NCI-H2227 treated with DMSO at 0.1 percent for 48 hours (cell line): ENCODE results near the gene ITGB4.

Experiments used
- DNase-seq: peaks from one replicate; lab custom pipeline; 2025; lab: John Stamatoyannopoulos, UW

ITGB4 gene

GRCh38 chr17:75697651-75698291 is 23.5 kb upstream of the ITGB4 start:
- no peak for DNase-seq

DNA sequence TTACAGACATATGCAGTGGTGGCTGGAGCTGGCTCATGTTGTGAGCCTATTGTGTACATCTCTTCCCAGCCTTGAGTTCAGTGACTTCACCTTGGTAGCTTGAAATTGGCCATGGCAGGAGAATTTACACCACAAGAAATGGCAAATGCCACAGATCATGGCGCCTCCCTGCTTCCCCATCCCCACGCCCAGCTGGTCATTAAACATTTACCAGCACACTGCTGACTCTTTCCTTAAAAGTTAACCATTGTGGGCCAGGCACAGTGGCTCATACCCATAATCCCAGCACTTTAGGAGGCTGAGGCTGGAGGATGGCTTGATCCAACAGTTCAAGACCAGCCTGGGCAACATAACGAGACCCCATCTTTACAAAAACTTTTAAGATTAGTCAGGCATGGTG is 22.6 kb upstream of the ITGB4 start:
- no peak for DNase-seq

GRCh38 chr17:75701288-75701687 is 20.0 kb upstream of the ITGB4 start:
- DNase-seq = no peak

GRCh38 chr17:75703191-75703590 is 18.1 kb upstream of the ITGB4 start:
- no peak for DNase-seq

GRCh38 chr17:75703591-75703990 is 17.7 kb upstream of the ITGB4 start:
- no peak for DNase-seq

DNA sequence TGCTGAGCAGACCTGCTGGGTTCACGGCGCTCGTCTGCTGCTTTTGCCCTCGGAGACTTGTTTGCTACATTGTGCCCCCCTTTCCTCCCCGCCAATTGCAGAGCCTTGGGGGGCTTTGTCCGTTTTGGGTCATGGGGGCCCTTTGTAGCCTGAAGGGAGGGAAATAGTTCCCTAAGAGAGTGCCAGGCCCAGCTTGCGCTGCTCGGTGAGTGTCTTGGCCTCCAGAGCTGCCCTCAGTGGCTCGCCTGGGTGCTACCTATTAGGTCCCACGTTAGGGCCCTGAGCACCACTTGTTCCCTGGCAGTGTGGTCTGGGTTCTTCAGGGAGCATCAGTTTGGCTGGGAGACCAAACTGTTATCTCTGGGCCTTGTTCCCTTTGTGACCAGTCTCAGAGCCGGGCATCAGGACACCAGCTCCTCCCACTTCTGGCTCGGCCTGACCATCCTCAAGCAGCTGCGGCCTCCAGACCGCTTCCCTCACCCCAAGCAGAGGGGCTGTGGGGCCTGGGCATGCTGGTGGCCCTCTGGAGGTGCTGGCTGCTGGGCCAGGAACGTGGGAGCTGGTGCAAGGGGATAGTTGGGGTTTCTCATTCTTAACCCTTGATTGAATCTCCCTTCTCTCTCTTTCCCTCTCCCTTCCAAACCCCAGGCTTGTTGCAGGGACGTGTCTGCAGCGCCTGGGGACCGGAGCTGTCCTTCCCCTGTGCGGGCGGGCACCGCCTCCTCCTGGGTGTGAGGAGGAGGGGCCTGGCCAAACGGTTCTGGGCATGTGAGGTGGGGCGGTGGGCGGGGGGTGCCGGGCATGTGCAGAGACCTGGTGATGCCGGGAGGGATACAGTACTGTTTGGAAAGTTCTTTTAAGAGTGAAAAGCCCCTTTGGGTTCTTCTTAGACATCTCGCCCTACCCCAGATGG is 16.0 kb upstream of the ITGB4 start:
- no peak for DNase-seq

- no peak for DNase-seq
These were observed 15.1 kb upstream of the ITGB4 start for GRCh38 chr17:75706042-75706728.

DNA sequence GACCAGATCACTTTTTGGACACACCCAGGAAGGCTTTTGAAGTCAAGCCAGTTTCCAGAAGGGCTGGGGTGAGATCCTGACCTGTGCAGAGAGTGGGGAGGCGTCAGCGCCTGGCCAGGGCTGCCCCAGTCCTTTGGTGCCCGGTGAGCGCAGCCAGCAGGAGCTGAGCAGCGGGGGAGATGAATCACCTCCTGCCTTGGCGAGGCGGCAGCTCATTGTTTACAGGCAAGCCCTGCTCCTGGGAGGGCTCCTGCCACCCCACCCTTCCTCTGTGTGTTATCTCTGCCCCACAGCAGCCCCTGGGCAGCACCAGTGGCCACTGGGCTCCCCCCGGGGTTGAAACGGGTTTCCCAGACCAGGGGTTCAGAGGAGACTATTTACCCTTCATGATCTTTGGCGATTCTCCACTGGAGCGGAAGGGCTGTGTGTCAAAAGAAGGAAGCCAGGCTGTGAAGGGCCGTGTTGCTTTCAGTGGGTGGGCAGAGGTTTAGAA is 14.1 kb upstream of the ITGB4 start:
- DNase-seq = no peak

DNA sequence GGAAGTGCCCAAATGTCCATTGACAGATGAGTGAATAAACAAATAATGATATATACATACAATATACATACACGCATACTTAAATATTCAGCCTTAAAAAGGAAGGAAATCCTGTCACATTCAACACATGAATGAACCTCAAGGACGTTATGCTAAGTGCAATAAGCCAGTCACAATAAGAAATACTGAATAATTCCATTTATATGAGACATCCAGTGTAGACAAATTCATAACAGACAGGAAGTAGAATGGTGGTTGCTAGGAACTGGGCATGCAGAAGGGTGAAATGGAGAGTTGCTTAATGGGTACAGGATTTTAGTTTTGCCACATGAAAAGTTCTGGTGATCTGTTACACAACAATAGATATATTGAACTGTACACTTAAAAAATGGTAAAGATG is 8.8 kb upstream of the ITGB4 start:
- no peak for DNase-seq

DNA sequence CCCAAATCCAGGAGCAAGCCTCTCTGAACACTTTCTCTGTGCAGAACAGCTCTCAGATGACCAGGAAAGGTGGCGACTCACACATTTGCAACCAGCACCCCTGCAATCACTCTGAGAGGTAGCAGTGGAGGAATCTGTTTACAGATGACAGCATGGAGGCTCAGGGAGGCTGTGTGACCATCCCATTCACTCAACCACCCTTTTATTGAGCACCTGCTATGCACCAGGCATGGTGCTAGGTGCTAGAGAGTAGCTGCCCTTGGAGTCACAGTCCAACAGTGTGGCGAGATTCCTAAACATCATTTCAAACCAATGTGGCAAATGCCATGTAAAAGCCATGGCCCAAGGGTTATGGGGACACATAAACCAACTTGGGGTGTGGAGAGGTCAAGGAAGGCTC is 1.5 kb upstream of the ITGB4 start:
- no peak for DNase-seq

DNA sequence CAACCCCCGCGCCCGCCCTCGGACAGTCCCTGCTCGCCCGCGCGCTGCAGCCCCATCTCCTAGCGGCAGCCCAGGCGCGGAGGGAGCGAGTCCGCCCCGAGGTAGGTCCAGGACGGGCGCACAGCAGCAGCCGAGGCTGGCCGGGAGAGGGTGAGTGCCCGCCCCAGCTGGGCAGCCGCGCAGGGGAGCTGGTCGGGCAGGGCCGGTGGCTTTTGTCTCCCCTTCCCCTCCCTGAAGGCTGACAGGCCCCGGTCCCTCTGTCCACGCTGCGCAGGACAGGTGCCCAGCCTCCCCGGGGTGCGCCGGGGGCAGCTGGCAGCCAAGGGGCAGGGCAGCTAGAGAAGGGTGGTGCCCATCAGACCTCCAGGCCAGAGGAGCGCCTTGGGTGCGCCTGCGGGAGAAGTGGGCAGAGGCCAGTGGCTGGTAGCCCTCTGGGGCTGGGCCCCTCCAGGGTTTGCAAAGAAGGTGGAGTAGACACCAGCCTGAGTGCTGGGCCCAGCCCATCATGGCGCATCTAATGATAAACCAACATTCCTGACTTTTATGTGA is 278 bp downstream of the ITGB4 start:
- no peak for DNase-seq

- DNase-seq = no peak
These were observed 817 bp downstream of the ITGB4 start for GRCh38 chr17:75722076-75722475.

DNA sequence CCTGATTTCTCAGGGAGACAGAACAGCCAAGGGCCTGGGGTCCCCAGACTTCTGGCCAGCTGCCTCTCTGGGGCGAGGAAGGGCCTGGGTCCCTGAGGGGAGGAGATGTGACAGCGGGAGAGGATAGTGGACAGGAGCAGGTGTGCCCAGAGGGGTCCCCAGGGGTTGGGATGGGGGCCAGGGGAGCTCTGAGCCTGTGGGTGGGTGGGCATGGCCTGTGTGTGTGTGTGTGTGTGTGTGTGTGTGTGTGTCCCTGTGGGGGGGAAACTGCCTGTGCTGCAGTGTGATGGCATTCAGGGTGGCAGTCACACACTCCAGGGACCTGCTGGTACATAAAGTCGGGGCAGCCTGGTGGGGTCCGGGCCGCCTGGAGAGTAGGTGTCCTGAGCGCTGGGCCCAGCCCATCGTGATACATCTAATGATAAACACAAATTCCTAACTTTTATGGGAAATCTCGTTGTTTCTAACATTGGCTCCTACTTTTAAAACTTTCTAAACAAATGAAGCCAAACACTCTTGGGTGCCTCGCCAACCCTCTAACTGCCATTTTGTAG is 1.4 kb downstream of the ITGB4 start:
- no peak for DNase-seq

DNA sequence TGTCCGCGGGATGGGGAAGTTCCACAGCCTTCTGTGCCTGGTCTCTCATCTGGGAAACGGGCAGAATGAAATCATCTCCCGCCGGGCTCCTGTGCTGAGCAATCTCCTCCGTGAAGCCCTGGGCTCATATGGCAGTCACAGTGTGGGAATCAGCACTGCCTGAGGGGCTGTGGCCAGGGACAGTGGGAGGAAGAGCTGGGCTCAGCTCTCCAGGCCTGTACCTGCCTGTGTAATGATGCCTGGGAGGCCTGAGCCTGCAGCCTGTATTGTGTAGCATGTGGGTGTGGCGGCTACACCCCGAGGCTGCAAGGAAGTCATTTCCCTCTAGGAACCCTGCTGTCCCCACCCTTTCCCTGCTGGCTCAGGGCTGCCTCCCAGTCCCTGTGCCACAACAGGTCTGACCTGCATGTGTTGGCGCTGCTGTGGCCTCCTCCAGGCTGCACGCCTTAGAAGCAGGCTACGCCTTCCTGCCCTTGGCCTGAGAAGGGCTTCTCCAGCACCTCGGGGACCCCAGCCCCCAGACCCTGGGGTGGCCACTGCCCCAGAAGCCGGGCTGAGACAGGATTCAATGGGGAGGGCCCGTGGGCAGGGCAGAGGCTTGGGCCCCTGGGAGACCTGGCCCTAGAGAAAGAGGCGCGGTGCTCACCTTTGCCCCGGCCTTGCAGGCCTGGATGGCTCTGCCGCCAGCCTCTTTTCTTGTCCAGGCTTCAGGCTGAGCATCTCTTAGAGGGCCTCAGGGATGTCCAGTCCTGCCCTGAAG is 2.1 kb downstream of the ITGB4 start:
- no peak for DNase-seq

- no peak for DNase-seq
These were observed 3.1 kb downstream of the ITGB4 start for GRCh38 chr17:75724016-75725003.

- no peak for DNase-seq
These were observed 4.2 kb downstream of the ITGB4 start for GRCh38 chr17:75725504-75725903.

GRCh38 chr17:75727391-75727790 is 6.1 kb downstream of the ITGB4 start:
- DNase-seq = no peak

GRCh38 chr17:75729351-75729750 is 8.1 kb downstream of the ITGB4 start:
- no peak for DNase-seq

DNA sequence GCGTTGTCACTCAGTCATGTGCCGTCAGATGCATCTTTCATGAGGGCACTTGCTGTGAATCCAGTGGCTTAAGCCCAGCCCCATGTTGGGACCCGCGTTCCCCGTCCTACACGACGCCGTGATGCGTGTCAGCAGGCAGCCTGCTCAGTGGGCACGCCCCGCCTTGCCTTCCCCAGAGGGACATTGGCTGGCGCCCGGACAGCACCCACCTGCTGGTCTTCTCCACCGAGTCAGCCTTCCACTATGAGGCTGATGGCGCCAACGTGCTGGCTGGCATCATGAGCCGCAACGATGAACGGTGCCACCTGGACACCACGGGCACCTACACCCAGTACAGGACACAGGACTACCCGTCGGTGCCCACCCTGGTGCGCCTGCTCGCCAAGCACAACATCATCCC is 8.8 kb downstream of the ITGB4 start:
- DNase-seq = no peak

- no peak for DNase-seq
These were observed 9.9 kb downstream of the ITGB4 start for GRCh38 chr17:75731086-75731715.
